SK-N-SH (cell line): ENCODE data around the gene C11orf42. TPM values are rescaled to one million over a fixed set of nuclear protein-coding genes. Genes with fewer than 3 reads are reported as not detected.

Experiments
- CTCF ChIA-PET: fragments of 300-600, 350-600 bp; formaldehyde crosslinking; extraction: SDS; loops from one replicate; lab custom pipeline; 2021; lab: Yijun Ruan, JAX
- POLR2A ChIA-PET: fragments of 350-600 bp; sonication (Branson Sonifier 250); formaldehyde crosslinking; extraction: SDS; loops from one replicate; lab custom pipeline; 2020; ENCODE audit warnings: antibody characterized with exemption, inconsistent platforms; lab: Yijun Ruan, JAX
- DNase-seq: peaks from one replicate; pipeline ENCODE4 v3.0.0; 2012
- H2AFZ ChIP-seq: fragments of 200-600 bp; sonication (generic); 2 replicates; pipeline ENCODE4 v1.8.1; 2016; ENCODE audit warnings: antibody characterized with exemption, mild to moderate bottlenecking, low read depth
- H3F3A ChIP-seq: fragments of 200-600 bp; sonication (generic); replicated peaks from 2 replicates; pipeline ENCODE3; 2016; ENCODE audit warnings: antibody characterized with exemption, mild to moderate bottlenecking; ENCODE audit not compliant: insufficient read depth
- H3K27ac ChIP-seq, 2 experiments: fragments of 200-500 bp in 1 of 2; fragments of 200-600 bp in 1 of 2; sonication (Bioruptor generic) in 1 of 2; sonication (generic), shearing (Covaris generic) in 1 of 2; 2 replicates each; pipeline versions ENCODE4 v1.5.1 to v1.6.1; 2014 to 2016; ENCODE audit warnings: low read depth in 2 of 2, inconsistent platforms in 1 of 2, low read length in 1 of 2, mild to moderate bottlenecking in 1 of 2, mixed read lengths in 1 of 2
- H3K27me3 ChIP-seq: fragments of 200-600 bp; sonication (generic), shearing (Covaris generic); 2 replicates; pipeline ENCODE4 v1.6.1; 2016; ENCODE audit warnings: mixed run types; ENCODE audit not compliant: insufficient read depth
- H3K36me3 ChIP-seq, 2 experiments: fragments of 200-500 bp in 1 of 2; fragments of 200-600 bp in 1 of 2; sonication (Bioruptor generic) in 1 of 2; sonication (generic) in 1 of 2; replicated peaks in 1 of 2; 2 replicates each; pipeline versions ENCODE3 to v1.5.1; 2014 to 2016; ENCODE audit warnings: low read length in 1 of 2, mild to moderate bottlenecking in 1 of 2; ENCODE audit not compliant: insufficient read depth in 2 of 2, control insufficient read depth in 1 of 2
- H3K4me1 ChIP-seq, 2 experiments: fragments of 200-500 bp in 1 of 2; fragments of 200-600 bp in 1 of 2; sonication (Bioruptor generic) in 1 of 2; sonication (generic), shearing (Covaris generic) in 1 of 2; 2 replicates each; pipeline versions ENCODE4 v1.5.1 to v1.6.1; 2014 to 2016; ENCODE audit warnings: low read depth in 1 of 2, low read length in 1 of 2, mixed run types in 1 of 2; ENCODE audit not compliant: insufficient read depth in 2 of 2, control insufficient read depth in 1 of 2
- H3K4me2 ChIP-seq: fragments of 200-600 bp; sonication (generic), shearing (Covaris generic); 2 replicates; pipeline ENCODE4 v1.6.1; 2017; ENCODE audit warnings: mixed run types
- H3K4me3 ChIP-seq, 2 experiments: fragments of 200-500 bp in 1 of 2; fragments of 200-600 bp in 1 of 2; sonication (Bioruptor generic) in 1 of 2; sonication (generic), shearing (Covaris generic) in 1 of 2; 2 replicates each; pipeline versions ENCODE4 v1.5.1 to v1.8.1; 2014 to 2016; ENCODE audit warnings: low read depth in 2 of 2, inconsistent platforms in 1 of 2, low read length in 1 of 2, mild to moderate bottlenecking in 1 of 2, mixed read lengths in 1 of 2, moderate library complexity in 1 of 2
- H3K79me2 ChIP-seq: fragments of 200-600 bp; sonication (generic); 2 replicates; pipeline ENCODE4 v1.8.1; 2017; ENCODE audit warnings: mild to moderate bottlenecking; ENCODE audit not compliant: insufficient read depth
- H3K9ac ChIP-seq: fragments of 200-600 bp; sonication (generic); 2 replicates; pipeline ENCODE4 v1.6.1; 2017; ENCODE audit warnings: mixed run types
- H3K9me2 ChIP-seq: fragments of 200-600 bp; sonication (generic); 2 replicates; pipeline ENCODE4 v1.6.1; 2017; ENCODE audit warnings: mixed run types
- H3K9me3 ChIP-seq: fragments of 200-600 bp; sonication (generic); 2 replicates; pipeline ENCODE4 v1.6.1; 2017; ENCODE audit warnings: mixed run types, mild to moderate bottlenecking, moderate library complexity
- H4K20me1 ChIP-seq: fragments of 200-600 bp; sonication (generic); 2 replicates; pipeline ENCODE4 v1.6.1; 2017; ENCODE audit warnings: mild to moderate bottlenecking, mixed run types; ENCODE audit not compliant: insufficient read depth
- CHD2 ChIP-seq: fragments of 150-350 bp; IDR thresholded peaks from 2 replicates; pipeline ENCODE4 v1.6.1; 2018; ENCODE audit warnings: low read length; ENCODE audit not compliant: partially characterized antibody
- CTCF ChIP-seq: fragments of 200-600 bp; sonication (generic); IDR thresholded peaks from 2 replicates; pipeline ENCODE4 v1.6.1; 2017; ENCODE audit warnings: antibody characterized with exemption, mild to moderate bottlenecking, moderate library complexity
- GABPA ChIP-seq: IDR thresholded peaks from 2 replicates; pipeline ENCODE4 v1.4.0; 2012; ENCODE audit warnings: low read depth, mild to moderate bottlenecking
- GATA2 ChIP-seq: sonication (generic); formaldehyde crosslinking; IDR thresholded peaks from 2 replicates; pipeline ENCODE4 v1.5.0; 2020; ENCODE audit warnings: mild to moderate bottlenecking, missing genetic modification reagents
- REST ChIP-seq: IDR thresholded peaks from 2 replicates; pipeline ENCODE4 v1.6.1; 2012; ENCODE audit warnings: mild to moderate bottlenecking, low read depth, low read length, moderate library complexity
- RFX5 ChIP-seq: IDR thresholded peaks from 2 replicates; pipeline ENCODE4 v1.6.1; 2012; ENCODE audit warnings: mild to moderate bottlenecking, improper control_type of control experiment, low read length
- RXRA ChIP-seq: IDR thresholded peaks from 2 replicates; pipeline ENCODE4 v1.4.0; 2012; ENCODE audit warnings: low read depth, mild to moderate bottlenecking, borderline replicate concordance
- TCF12 ChIP-seq: IDR thresholded peaks from 2 replicates; pipeline ENCODE4 v1.4.0; 2012
- TEAD4 ChIP-seq: IDR thresholded peaks from 2 replicates; pipeline ENCODE4 v1.4.0; 2012; ENCODE audit warnings: mild to moderate bottlenecking, borderline replicate concordance; ENCODE audit not compliant: insufficient read depth
- YY1 ChIP-seq: IDR thresholded peaks from 2 replicates; pipeline ENCODE4 v1.4.0; 2012; ENCODE audit warnings: low read depth, mild to moderate bottlenecking
- WGBS: methylation state at CpG from one replicate; pipeline ENCODE4 v1.1.6; 2017; ENCODE audit warnings: low lambda C conversion rate; 5-methylcytosine and 5-hydroxymethylcytosine counted together
- polyA plus RNA-seq, 3 experiments: library from polyadenylated mRNA; depleted of rRNA; stranded (reverse); fragments of >200 nt; gene quantifications; 2 replicates each; pipeline ENCODE4 v1.2.3, GENCODE V29; 2012

Gene C11orf42
- polyA plus RNA-seq, 1 of the 3 experiments (the other 2 are of a cell fraction), result not detected

- CTCF ChIA-PET, result interaction anchor here (1.3 to 2.8 kb wide), 3 partner anchors 10 to 122 kb away, joined by 4 to 13 read pairs (median 9); no protein-coding TSS in a partner anchor
These were observed 36.0 kb downstream of the C11orf42 start for GRCh38 chr11:6241316-6241715.

More at GRCh38 chr11:6241316-6241715, 36.0 kb downstream of the C11orf42 start:
- TF ChIP-seq REST, result no peak
- no peak for TF ChIP-seq RXRA
- TF ChIP-seq YY1, result no peak
- TF ChIP-seq CHD2, result no peak
- no peak for TF ChIP-seq TCF12
- no peak for TF ChIP-seq TEAD4
- no peak for TF ChIP-seq GABPA
- TF ChIP-seq CTCF, result no peak
- no peak for TF ChIP-seq GATA2
- TF ChIP-seq RFX5, result no peak
- Histone ChIP-seq H3K9me2 (no peaks in the 10 kb centered on the region), H3K9me3 (no peaks in the 10 kb centered on the region), H3K36me3 (no peaks in the 10 kb centered on the region), H3K4me1 (no peaks in the 10 kb centered on the region), H4K20me1 (no peaks in the 10 kb centered on the region), H3K79me2 (no peaks in the 10 kb centered on the region), H3K27me3 (peaks cover 48% of the 10 kb centered on the region), H3K4me2 (no peak overlapping the region), H3F3A (peaks cover under 1% of the 10 kb centered on the region), H3K27ac (no peak overlapping the region), H3K4me3 (no peak overlapping the region), H3K9ac (no peak overlapping the region), H2AFZ (no peak overlapping the region)
- 0% methylated on average over 1 of the region's 7 CpGs for WGBS
- POLR2A ChIA-PET, result no interaction called here
- no peak for DNase-seq
